ENCODE data around the gene RASSF9.

RASSF9 gene
- total RNA-seq = 0 to 0.12 (median 0) reads per million in 9 experiments

DNA sequence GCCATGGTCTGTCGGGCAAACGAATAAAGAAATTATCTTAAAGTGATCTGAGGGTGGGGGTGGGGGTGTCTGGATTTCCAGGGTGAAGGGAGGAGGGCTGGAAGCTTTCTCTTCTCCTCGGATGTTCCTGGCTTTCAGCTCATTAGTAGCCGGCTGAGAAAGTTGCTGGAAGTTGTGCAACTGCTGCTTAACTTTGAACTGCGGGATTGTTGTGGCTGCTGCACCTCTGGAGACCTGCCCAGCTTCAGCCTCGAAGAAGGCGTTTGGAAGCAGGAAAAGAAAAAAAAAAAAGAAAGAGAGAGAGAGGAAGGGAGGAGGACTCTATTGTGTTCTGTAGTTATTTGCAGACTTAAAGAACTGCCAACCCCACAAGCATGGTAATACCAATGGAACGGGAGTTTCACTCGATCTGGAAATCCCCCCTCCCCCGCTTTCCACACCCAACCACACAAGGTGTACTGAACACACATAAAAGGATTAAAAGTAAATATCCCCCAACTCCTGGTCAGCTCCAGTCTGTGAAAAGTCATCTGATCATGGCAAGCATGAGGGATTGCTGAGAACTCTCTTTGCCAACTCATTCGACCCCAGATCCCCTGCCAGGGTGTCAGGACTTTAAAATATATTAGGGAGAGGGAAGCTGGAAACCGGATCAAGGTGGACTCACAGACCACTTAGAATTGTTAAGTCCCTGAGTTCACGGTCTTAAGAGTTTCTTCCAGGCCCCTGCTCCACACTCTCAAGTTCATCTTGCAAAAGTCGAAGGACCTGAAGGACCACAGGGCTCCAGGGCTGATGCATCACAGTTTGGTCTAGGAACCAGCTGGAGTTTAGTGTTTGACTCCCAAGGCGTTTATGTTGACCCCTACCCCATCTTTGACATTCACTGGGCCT is at the start of gene RASSF9:
TSS of gene RASSF9 (minus strand) at position 213 of the 894 bp plus-strand sequence. CDS start at position 5, 208 bp downstream.
- Mint-ChIP-seq H3K4me1 (ENCODE audit: low read depth in 2 of 2) (no peaks in the 10 kb centered on the region), H3K36me3 (ENCODE audit: insufficient read depth) (no peaks in the 10 kb centered on the region), H3K27me3 (no peaks in the 10 kb centered on the region), H3K9me3 (no peaks in the 10 kb centered on the region), H3K27ac (no peak within 1 kb of the TSS), H3K4me3 (no peak within 1 kb of the TSS)
- DNase-seq (no peak), ATAC-seq (replicated peaks) (no peak)

GRCh38 chr12:85883763-85884162 is 47.6 kb upstream of the RASSF9 start:
- Mint-ChIP-seq H3K27me3 (no peaks in the 10 kb centered on the region), H3K27ac (no peak overlapping the region), H3K36me3 (ENCODE audit: insufficient read depth) (no peaks in the 10 kb centered on the region), H3K4me3 (no peak overlapping the region), H3K9me3 (peaks cover 0 to 6% of the 10 kb centered on the region in 2 donors), H3K4me1 (ENCODE audit: low read depth in 2 of 2) (no peaks in the 10 kb centered on the region)
- no peak for ATAC-seq (replicated peaks)
- no peak for DNase-seq

GRCh38 chr12:85877459-85877858 is 41.2 kb upstream of the RASSF9 start:
- H3K27me3 Mint-ChIP-seq = no peaks in the 10 kb centered on the region
- DNase-seq (no peak), ATAC-seq (replicated peaks) (no peak)
- no peaks in the 10 kb centered on the region for H3K36me3 Mint-ChIP-seq (ENCODE audit: insufficient read depth)
- no peaks in the 10 kb centered on the region for H3K4me1 Mint-ChIP-seq (ENCODE audit: low read depth in 2 of 2)
- no peak overlapping the region for H3K4me3 Mint-ChIP-seq
- H3K9me3 Mint-ChIP-seq = peaks cover 0 to 3% of the 10 kb centered on the region in 2 donors
- no peak overlapping the region for H3K27ac Mint-ChIP-seq

- ATAC-seq (replicated peaks) = no peak
- Mint-ChIP-seq H3K27ac (no peak within 1 kb of the TSS), H3K9me3 (peaks cover 0 to 4% of the 10 kb centered on the region in 2 donors), H3K27me3 (no peaks in the 10 kb centered on the region), H3K36me3 (ENCODE audit: insufficient read depth) (no peaks in the 10 kb centered on the region), H3K4me3 (no peak within 1 kb of the TSS), H3K4me1 (ENCODE audit: low read depth in 2 of 2) (no peaks in the 10 kb centered on the region)
- no peak for DNase-seq
These were observed 37.8 kb upstream of the RASSF9 start, which contains the start of gene NTS for GRCh38 chr12:85874031-85874461. NTS (plus strand) TSS chr12:85874295; CDS start chr12:85874404, 109 bp downstream.

DNA sequence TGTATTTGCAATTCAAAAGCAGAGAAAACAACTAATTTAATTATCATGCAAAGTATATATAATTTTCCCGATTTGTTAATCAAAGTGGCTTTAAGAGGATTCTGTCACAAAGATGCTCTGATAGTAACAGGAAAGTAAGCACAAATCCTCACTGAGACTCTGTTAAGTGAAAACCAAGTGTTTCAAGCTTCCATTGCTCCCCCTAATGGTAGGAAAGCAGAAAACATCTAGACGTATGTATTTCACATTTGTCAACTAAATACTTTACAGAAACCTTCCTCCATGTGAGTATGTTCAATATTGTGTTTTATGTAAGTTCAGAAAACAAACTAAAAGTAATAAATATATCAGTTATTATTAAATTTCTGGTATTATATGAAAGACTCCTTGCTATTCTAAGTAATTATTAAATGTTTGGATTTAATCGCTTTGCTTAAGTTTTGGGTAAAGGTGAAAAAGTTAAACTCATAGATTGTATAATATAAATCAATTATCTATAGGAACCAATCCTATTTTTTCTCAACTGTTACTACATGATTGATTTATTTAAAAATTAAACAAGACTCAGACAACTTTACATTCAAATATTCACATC is 36.4 kb upstream of the RASSF9 start:
- Mint-ChIP-seq H3K36me3 (ENCODE audit: insufficient read depth) (no peaks in the 10 kb centered on the region), H3K4me3 (no peak overlapping the region), H3K27ac (no peak overlapping the region), H3K27me3 (no peaks in the 10 kb centered on the region), H3K9me3 (peaks cover 0 to 7% of the 10 kb centered on the region in 2 donors), H3K4me1 (ENCODE audit: low read depth in 2 of 2) (no peaks in the 10 kb centered on the region)
- no peak for ATAC-seq (replicated peaks)
- no peak for DNase-seq

DNA sequence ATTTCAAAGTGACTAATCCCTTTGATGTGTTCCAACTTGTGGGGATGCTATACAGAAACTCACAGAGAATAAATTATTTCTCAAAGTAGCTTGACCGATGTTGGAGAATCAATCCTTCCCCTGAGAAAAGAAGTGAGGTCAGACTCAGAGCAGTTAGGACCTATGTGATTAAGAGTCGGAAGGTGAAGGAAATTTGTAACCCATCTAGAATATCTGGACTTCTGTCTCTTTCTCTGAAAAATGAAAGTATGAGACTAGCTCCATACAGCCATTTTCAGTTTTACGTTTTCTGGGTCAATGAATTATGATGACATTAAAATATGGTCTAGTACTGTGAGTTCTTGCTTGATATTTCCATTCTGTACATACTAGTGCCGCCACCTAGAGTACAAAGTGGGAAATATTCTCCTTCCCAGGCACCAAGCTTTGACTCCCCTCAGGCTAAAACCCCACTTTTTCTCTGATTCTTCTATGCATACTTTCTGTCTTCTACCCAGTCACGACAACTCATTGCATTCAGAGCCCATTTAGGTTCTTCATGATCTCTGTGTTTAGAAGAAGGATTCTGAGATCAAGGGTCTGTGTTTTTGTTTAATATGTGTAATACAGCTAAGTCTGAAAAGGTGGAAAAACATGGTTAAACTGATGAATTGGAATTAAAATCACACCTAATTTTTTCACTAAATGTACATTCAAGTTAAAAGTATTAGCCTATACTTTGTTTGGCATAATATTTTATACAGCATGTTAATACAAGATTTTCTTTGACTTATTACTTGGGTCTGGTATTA is 31.0 kb upstream of the RASSF9 start:
- DNase-seq (no peak), ATAC-seq (replicated peaks) (no peak)
- no peak overlapping the region for H3K27ac Mint-ChIP-seq
- no peak overlapping the region for H3K4me3 Mint-ChIP-seq
- no peaks in the 10 kb centered on the region for H3K4me1 Mint-ChIP-seq (ENCODE audit: low read depth in 2 of 2)
- no peaks in the 10 kb centered on the region for H3K27me3 Mint-ChIP-seq
- no peaks in the 10 kb centered on the region for H3K36me3 Mint-ChIP-seq (ENCODE audit: insufficient read depth)
- H3K9me3 Mint-ChIP-seq = peaks cover 8 to 13% of the 10 kb centered on the region in 2 donors

GRCh38 chr12:85865890-85866289 is 29.7 kb upstream of the RASSF9 start:
- Mint-ChIP-seq H3K27ac (no peak overlapping the region), H3K36me3 (ENCODE audit: insufficient read depth) (no peaks in the 10 kb centered on the region), H3K9me3 (peaks cover 17 to 20% of the 10 kb centered on the region in 2 donors), H3K27me3 (no peaks in the 10 kb centered on the region), H3K4me1 (ENCODE audit: low read depth in 2 of 2) (no peaks in the 10 kb centered on the region), H3K4me3 (no peak overlapping the region)
- no peak for ATAC-seq (replicated peaks)
- no peak for DNase-seq

- no peaks in the 10 kb centered on the region for H3K4me1 Mint-ChIP-seq (ENCODE audit: low read depth in 2 of 2)
- H3K27me3 Mint-ChIP-seq = no peaks in the 10 kb centered on the region
- peaks cover 12 to 19% of the 10 kb centered on the region in 2 donors for H3K9me3 Mint-ChIP-seq
- H3K27ac Mint-ChIP-seq = no peak overlapping the region
- no peaks in the 10 kb centered on the region for H3K36me3 Mint-ChIP-seq (ENCODE audit: insufficient read depth)
- H3K4me3 Mint-ChIP-seq = no peak overlapping the region
- no peak for DNase-seq
- ATAC-seq (replicated peaks) = no peak
These were observed 20.8 kb upstream of the RASSF9 start for GRCh38 chr12:85856966-85857365.

DNA sequence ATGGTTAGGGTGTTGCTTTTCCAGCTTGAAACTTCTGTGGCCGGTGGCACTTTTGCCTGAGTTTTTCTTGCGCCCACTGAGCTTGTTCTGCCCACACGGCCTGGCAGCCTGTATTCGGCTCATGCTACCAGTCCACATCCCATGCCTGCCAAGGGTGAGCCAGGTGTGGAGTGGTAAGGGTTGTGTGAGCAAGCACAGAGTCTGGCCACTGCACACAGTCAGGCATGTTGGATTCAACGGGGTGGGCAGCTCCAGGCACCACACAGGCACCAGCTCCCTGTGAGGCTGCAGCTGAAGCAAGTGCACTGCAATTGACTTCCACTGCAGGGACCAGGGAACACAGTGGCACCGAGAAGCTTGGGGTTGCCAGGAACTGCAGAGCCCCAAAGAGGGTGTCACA is 19.1 kb upstream of the RASSF9 start:
- Mint-ChIP-seq H3K27ac (no peak overlapping the region), H3K4me1 (ENCODE audit: low read depth in 2 of 2) (no peaks in the 10 kb centered on the region), H3K36me3 (ENCODE audit: insufficient read depth) (no peaks in the 10 kb centered on the region), H3K27me3 (no peaks in the 10 kb centered on the region), H3K9me3 (peaks cover 7% of the 10 kb centered on the region in 2 donors), H3K4me3 (no peak overlapping the region)
- ATAC-seq (replicated peaks) = no peak
- DNase-seq = no peak

DNA sequence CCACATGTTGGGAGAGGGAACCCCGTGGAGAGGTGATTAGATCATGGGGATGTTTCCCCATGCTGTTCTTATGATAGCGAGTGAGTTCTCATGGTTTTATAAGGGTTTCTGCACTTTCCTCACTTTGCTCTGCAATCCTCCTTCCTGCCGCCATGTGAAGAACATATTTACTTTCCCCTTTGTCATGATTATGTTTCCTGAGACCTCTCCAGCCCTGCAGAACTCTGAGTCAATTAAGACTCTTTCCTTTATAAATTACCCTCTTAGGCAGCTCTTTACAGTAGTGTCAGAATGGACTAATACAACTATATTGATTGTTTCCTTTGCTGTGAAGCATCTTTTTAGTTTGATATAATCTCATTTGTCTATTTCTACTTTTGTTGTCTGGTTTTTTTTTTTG is 13.1 kb upstream of the RASSF9 start:
- DNase-seq = no peak
- Mint-ChIP-seq H3K4me3 (no peak overlapping the region), H3K36me3 (ENCODE audit: insufficient read depth) (no peaks in the 10 kb centered on the region), H3K27ac (no peak overlapping the region), H3K4me1 (ENCODE audit: low read depth in 2 of 2) (no peaks in the 10 kb centered on the region), H3K9me3 (peaks cover 0 to 4% of the 10 kb centered on the region in 2 donors), H3K27me3 (no peaks in the 10 kb centered on the region)
- ATAC-seq (replicated peaks) = no peak

DNA sequence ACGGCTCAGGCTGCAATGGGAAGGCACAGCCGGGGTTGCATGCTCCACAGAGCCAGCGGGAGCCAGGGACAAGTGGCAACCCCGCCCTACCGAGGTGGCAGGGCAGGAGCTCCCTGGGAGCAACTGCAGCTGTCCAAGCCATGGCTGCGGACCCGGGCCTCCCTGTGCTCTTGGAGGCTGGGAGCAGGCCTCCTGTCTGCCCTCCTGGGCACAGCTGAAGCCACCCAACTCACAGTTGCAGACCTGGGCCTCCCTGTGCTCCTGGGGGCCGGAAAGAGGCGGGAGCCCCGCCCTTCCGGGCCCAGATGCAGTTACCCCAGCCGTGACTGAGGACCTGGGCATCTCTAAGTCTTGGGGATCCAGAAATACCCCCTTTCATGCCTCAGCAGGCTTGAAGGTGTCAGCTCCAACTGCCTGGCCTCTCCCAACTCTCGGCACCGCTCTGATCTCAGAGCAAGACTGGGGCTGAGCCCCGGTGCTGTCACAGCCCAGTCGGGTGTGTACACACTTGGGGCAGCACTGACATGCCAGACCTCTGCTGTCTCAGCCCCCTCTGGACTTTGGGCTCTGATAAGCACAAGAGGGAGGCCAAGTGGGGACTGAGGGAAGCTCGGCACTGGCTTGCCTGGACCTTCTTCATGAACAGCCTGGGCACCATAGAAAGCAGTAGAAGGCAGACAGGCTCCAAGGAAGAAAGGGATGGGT is 7.5 kb upstream of the RASSF9 start:
- no peaks in the 10 kb centered on the region for H3K4me1 Mint-ChIP-seq (ENCODE audit: low read depth in 2 of 2)
- H3K27ac Mint-ChIP-seq = no peak overlapping the region
- peaks cover 0 to 2% of the 10 kb centered on the region in 2 donors for H3K9me3 Mint-ChIP-seq
- ATAC-seq (replicated peaks) (no peak), DNase-seq (no peak)
- no peak overlapping the region for H3K4me3 Mint-ChIP-seq
- H3K27me3 Mint-ChIP-seq = no peaks in the 10 kb centered on the region
- no peaks in the 10 kb centered on the region for H3K36me3 Mint-ChIP-seq (ENCODE audit: insufficient read depth)

DNA sequence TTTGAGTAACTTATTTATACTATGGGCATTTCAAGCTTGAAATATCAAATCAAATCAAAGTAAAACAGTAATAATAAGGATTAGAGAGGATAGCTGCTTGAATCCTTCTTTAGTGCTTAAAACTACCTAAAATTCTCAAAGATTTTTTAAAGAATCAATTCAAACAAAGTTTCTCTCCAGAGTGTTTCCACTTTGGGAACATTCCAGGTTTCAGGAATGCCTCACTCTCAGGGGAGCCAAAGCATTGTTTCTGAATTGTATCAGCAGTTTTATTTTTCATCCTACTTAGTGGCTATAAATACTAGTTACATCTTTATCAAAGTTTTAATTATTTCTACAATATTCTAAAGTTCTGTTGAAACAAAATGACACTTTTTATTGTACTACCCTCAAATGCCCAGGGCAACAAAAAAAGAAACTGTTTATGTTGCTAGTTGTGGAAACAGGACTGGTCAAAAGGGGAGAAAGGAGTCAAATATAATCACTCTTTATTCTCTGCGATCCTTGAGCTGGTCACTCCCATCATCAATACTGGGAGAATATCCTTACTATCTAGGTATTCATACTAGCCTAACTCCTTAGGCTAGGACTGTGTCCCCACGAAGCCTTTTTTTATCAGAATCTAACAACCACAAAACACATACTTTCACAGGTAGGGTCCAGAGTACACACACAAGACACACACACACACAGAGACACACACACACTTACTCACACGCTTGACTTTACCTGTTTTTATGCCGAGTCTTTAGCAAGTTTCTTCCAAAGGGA is 598 bp downstream of the RASSF9 start:
- no peaks in the 10 kb centered on the region for H3K36me3 Mint-ChIP-seq (ENCODE audit: insufficient read depth)
- H3K27me3 Mint-ChIP-seq = no peaks in the 10 kb centered on the region
- no peaks in the 10 kb centered on the region for H3K9me3 Mint-ChIP-seq
- H3K4me3 Mint-ChIP-seq = no peak overlapping the region
- DNase-seq = no peak
- no peak overlapping the region for H3K27ac Mint-ChIP-seq
- no peaks in the 10 kb centered on the region for H3K4me1 Mint-ChIP-seq (ENCODE audit: low read depth in 2 of 2)
- no peak for ATAC-seq (replicated peaks)

Data from effector memory CD8-positive, alpha-beta T cell (primary cell).